ENCODE data around the gene NUDCD2. TPM values are rescaled to one million over a fixed set of nuclear protein-coding genes. Genes with fewer than 3 reads are reported as not detected.
"Not testable (repeated sequence)": the region's sequence is repeated elsewhere in the genome, so short reads cannot be mapped to it uniquely, and the experiment has no call there.

NUDCD2 gene
- total and polyA plus RNA-seq, 11 donors, result 1.6 to 17.1 (median 12.8) TPM

- intact Hi-C loops (cut with DNase I), result no loop called here
- TF ChIP-seq CTCF (IDR thresholded peaks at IDR 0.05) (no peak), POLR2A (IDR thresholded peaks at IDR 0.05) (no peak)
- H3K36me3 ChIP-seq, result no peaks in the 10 kb centered on the region
- H3K4me1 ChIP-seq, result no peaks in the 10 kb centered on the region
- H3K27ac ChIP-seq, result no peak overlapping the region
- no peak overlapping the region for H3K4me3 ChIP-seq
- H3K9me3 ChIP-seq, result peaks cover 0 to 9% (median 0%) of the 10 kb centered on the region in 12 donors
- DNase-seq (no peak), ATAC-seq (no peak)
- H3K27me3 ChIP-seq, result no peaks in the 10 kb centered on the region
Measured at GRCh38 chr5:163397354-163397753, 62.5 kb downstream of the NUDCD2 start.

DNA sequence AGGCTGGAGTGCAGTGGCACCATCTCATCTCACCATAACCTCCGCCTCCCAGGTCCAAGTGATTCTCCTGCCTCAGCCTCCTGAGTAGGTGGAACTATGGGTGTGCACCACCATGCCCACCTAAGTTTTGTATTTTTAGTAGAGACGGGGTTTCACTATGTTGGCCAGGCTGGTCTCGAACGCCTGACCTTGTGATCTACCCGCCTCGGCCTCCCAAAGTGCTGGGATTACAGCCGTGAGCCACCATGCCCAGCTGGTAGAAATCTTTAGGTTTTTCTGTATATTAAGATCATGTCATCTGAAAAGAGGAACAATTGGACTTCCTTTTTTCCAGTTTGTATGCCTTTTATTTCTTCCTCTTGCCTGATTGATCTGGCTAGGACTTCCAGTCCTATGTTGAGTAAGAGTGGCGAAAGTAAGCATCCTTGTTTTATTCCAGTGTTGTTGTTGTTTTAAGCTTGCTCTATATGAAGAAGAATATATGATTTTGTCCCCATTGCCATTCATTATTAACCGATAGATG is 63.0 kb downstream of the NUDCD2 start:
- H3K4me3 ChIP-seq; H3K27ac ChIP-seq; intact Hi-C loops (cut with DNase I); H3K9me3 ChIP-seq; DNase-seq; H3K27me3 ChIP-seq; H3K36me3 ChIP-seq; ATAC-seq; H3K4me1 ChIP-seq: not testable (repeated sequence)
- WGBS, 4 donors, result 84 to 93% (median 88%) methylated on average over 9 of the region's 9 CpGs

Other genes with a start within 250 kb of the NUDCD2 start
- 100 to 1,000 TPM in 1 of 9 donors, 10 to 100 TPM in 8; 52.3 to 109 (median 78.3) TPM for gene CCNG1, start 22.5 kb downstream of the NUDCD2 start, total RNA-seq
- gene CCNG1, start 22.5 kb downstream of the NUDCD2 start, polyA plus RNA-seq, result 10 to 100 TPM; 45.5 to 65.3 TPM
- gene HMMR, start 530 bp upstream of the NUDCD2 start, total RNA-seq, result 1 to 10 TPM in 5 of 9 donors, under 1 TPM in 3, not detected in 1; 0.47 to 6.6 (median 1.3) TPM
- under 1 TPM; 0.15 to 0.50 TPM for gene HMMR, start 530 bp upstream of the NUDCD2 start, polyA plus RNA-seq
- 10 to 100 TPM; 46.3 to 61.6 (median 59.3) TPM for gene MAT2B, start 45.5 kb upstream of the NUDCD2 start, total RNA-seq
- gene MAT2B, start 45.5 kb upstream of the NUDCD2 start, polyA plus RNA-seq, result 10 to 100 TPM; 33.8 to 53.4 TPM